HEK293 (cell line): ENCODE data around the gene ADH1C.

Experiments
- PBX3 ChIP-seq: sonication (generic); formaldehyde crosslinking; IDR thresholded peaks from 2 replicates; pipeline ENCODE4 v1.8.1; 2022; ENCODE audit warnings: mild to moderate bottlenecking, moderate library complexity, missing genetic modification reagents
- ZNF174 ChIP-seq: fragments of 450-650 bp; formaldehyde crosslinking; IDR thresholded peaks from 2 replicates; pipeline ENCODE4 v1.5.0; 2017; ENCODE audit warnings: missing biosample characterization, mild to moderate bottlenecking, missing genetic modification characterization
- ZNF175 ChIP-seq: fragments of 450-650 bp; formaldehyde crosslinking; IDR thresholded peaks from 2 replicates; pipeline ENCODE4 v1.5.1; 2016; ENCODE audit warnings: missing biosample characterization, missing genetic modification characterization
- ZNF404 ChIP-seq: fragments of 450-650 bp; formaldehyde crosslinking; IDR thresholded peaks from 2 replicates; pipeline ENCODE4 v1.5.1; 2017; ENCODE audit warnings: missing biosample characterization, missing genetic modification characterization
- TF ChIP-seq, protein P1 (sequence below): fragments of 450-650 bp; formaldehyde crosslinking; IDR thresholded peaks from 2 replicates; pipeline ENCODE4 v1.5.1; 2016; ENCODE audit warnings: missing biosample characterization, missing genetic modification characterization

- TF ChIP-seq, protein P1, sequence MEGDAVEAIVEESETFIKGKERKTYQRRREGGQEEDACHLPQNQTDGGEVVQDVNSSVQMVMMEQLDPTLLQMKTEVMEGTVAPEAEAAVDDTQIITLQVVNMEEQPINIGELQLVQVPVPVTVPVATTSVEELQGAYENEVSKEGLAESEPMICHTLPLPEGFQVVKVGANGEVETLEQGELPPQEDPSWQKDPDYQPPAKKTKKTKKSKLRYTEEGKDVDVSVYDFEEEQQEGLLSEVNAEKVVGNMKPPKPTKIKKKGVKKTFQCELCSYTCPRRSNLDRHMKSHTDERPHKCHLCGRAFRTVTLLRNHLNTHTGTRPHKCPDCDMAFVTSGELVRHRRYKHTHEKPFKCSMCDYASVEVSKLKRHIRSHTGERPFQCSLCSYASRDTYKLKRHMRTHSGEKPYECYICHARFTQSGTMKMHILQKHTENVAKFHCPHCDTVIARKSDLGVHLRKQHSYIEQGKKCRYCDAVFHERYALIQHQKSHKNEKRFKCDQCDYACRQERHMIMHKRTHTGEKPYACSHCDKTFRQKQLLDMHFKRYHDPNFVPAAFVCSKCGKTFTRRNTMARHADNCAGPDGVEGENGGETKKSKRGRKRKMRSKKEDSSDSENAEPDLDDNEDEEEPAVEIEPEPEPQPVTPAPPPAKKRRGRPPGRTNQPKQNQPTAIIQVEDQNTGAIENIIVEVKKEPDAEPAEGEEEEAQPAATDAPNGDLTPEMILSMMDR (tag by site-specific recombination) = no peak
- TF ChIP-seq ZNF404 (tag by site-specific recombination) (no peak), PBX3 (CRISPR knock-in tag) (no peak), ZNF175 (tag by site-specific recombination) (no peak), ZNF174 (tag by site-specific recombination) (no peak)
These were observed 13.4 kb downstream of the ADH1C start for GRCh38 chr4:99339172-99339571.
